NCI-H748 (cell line): ENCODE measurements around the gene HCLS1.
"Not testable (repeated sequence)": the region's sequence is repeated elsewhere in the genome, so short reads cannot be mapped to it uniquely, and the experiment has no call there.

Source experiments
- DNase-seq: peaks from one replicate; lab custom pipeline; 2025; ENCODE audit not compliant: unreplicated experiment; lab: John Stamatoyannopoulos, UW

The HCLS1 gene, protein sequence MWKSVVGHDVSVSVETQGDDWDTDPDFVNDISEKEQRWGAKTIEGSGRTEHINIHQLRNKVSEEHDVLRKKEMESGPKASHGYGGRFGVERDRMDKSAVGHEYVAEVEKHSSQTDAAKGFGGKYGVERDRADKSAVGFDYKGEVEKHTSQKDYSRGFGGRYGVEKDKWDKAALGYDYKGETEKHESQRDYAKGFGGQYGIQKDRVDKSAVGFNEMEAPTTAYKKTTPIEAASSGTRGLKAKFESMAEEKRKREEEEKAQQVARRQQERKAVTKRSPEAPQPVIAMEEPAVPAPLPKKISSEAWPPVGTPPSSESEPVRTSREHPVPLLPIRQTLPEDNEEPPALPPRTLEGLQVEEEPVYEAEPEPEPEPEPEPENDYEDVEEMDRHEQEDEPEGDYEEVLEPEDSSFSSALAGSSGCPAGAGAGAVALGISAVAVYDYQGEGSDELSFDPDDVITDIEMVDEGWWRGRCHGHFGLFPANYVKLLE

DNA sequence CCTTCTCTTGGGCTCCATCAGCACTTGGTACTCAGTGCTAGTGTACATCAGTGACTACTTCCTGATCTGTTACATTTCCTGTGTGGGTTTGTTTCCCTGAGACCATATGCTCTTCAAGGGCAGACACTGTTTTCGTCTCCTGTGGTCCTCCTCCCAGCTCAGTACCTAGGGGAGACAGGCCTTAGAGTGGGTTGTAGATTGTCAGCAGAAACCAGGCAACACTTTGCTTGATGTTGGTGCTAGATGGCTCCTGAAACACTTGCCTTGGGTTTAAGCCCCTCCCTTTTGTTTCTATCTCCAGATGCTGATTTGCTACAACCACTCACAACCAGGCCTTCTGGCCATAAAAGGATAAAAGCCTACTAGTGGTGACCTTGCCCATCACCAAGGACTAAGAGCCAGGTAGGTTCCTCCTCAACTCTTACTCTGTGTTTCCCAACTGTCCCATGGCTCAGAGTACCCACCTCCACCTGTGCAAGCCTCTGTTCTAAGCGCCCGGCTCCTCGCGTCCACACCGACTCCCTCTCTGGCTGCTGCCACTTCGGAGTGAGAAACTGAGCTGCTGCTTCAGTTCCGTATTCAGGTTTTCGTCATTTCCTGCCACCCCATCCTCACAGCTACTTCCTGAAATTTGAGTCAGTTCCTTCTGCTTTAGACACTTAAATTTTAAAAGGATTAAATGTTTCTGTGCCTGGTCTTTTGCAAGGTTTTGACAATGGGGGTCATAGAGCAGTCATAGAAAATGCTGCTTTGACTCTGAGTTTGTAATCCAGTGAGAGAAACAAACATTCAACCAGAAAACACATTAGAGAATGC is at the start of gene HCLS1:
HCLS1 (minus strand) TSS at position 548 of the 816 bp plus-strand sequence. CDS start 2,556 bp downstream, outside the sequence.
- no peak for DNase-seq

DNA sequence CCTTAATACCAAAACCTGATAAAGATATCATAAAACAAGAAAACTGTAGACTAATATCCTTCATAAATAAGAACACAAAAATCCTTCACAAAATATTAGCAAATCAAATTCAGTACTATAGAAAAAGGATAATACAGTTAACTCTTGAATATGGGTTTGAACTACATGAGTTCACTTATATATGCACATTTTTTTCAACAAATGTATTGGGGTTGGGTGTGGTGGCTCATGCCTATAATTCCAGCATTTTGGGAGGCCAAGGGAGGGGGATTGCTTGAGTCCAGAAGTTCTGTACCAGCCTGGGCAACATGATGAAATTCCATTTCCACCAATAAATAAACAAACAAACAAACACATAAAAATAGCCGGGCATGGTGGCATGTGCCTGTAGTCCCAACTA is 49.6 kb upstream of the HCLS1 start:
- DNase-seq = no peak

DNA sequence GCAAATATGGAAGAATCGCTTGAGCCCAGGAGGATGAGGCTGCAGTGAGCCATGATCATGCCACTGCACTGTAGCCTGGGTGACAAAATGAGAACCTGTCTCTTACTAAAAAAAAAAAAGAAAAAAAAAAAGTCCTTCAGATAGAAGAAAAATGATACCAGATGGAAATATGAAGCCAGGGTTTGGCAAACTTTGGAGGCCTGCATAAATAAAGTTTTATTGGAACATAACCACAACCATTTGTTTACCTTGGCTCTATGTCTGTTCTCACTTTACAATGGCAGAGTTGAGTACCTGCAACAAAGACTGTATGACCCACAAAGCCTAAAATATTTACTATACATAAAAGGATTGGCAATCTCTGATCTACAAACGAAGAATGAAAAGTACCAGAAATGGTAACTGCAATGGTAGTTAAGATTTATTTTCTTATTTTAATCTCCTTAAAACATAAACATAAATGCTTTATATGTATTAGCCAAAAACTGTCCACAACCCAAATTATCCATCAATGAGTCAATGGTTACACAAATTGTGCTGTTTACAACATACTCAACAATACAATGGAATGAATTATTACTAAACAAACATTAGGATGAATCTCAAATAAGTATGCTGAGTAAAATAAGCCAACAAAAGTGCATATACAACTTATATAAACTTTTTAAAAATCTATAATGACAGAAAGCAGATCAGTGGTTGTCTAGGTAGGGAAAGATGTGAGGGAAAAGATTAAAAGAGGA is 47.0 kb upstream of the HCLS1 start:
- DNase-seq = no peak

DNA sequence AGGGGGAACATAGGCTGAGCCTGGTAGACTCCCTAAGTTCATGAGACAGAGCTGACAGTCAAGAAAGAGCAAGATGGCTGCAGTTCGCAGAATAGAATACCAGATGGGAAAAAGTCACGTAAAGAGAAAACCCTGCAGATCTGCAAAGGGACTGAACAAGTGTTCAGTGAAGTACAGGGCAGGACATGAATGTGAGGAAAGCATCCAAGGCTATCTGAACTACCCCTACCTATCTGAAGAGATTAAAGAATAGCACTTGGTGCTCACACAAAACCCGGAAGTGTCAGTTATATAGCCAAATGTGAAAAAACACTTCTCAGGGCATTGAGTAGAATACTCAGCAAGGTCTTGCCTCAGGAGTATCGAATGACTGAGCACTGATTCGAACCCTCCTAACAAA is 44.8 kb upstream of the HCLS1 start:
- DNase-seq = no peak

DNA sequence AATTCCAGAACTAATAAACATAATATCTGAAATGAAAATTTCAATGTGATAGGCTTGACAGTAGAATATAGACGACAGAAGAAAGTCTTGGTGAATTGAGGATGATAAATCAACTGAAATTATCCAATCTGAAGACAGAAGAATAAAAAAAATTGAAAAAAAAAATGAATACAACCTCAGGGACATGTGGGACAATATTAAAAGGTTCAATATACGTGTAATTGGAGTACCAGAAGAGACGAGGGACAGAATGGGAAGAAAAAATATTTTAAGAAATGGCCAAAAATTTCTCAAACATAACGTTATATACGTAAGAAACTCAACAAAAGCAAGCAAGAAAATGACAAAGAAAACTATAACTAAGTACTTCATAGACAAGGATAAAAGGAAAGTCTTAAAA is 43.3 kb upstream of the HCLS1 start:
- no peak for DNase-seq

DNA sequence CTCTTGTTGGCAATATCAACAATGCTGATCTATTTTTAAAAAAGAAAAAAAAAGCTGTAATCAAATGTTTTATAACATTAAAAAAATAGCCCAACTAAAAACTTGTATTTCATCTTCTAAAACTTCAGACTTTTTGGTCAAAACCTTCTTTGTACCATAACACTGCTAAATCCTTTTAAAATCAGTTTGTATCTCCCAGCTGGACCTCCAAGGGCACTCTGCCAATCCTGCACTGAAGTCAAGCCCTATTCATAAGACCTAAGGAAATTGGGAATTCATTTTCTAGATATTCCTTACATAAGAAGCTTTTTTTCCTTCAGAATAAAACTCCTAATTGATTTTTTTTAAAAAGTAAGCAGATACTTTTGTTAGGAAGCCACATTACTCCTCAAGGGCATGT is 38.2 kb upstream of the HCLS1 start:
- DNase-seq = no peak

DNA sequence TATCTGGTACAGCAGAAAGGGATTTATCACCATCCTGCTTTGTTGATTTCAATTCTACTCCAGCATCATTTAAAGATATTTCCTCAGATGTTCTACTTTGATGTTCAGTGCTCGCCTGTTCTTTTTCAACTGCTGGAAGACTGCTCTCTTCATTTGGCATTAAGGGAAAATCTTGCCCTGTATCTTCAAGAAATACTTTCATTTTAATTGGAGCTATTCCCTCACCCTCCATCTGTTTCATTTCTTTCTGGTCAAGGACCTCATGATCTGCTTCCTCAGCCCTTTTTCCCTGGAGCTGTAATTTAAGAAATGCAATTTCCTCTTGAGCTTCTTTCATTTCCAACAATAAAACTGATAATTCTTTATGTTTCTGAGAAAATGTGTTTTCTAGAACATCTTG is 37.8 kb upstream of the HCLS1 start:
- no peak for DNase-seq

DNA sequence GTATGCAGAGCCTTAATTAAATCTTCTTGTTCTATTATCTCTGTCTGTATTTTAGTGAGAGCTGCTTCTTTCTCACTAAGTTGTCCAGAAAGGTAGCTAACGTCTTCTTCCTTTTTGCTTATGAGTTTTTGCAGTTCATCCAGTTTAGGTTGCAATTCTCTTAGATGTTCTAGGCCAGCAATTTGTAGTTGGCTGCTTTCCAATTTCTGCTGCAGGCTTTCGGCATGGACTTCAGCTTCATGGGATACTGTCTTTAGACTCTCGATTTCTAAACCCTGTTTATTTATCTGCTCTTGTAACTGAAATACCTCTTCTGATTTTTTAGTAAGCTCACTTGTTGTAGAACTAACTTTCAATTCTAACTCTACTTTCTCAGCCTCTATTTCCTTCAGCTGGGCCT is 35.5 kb upstream of the HCLS1 start:
- no peak for DNase-seq

DNA sequence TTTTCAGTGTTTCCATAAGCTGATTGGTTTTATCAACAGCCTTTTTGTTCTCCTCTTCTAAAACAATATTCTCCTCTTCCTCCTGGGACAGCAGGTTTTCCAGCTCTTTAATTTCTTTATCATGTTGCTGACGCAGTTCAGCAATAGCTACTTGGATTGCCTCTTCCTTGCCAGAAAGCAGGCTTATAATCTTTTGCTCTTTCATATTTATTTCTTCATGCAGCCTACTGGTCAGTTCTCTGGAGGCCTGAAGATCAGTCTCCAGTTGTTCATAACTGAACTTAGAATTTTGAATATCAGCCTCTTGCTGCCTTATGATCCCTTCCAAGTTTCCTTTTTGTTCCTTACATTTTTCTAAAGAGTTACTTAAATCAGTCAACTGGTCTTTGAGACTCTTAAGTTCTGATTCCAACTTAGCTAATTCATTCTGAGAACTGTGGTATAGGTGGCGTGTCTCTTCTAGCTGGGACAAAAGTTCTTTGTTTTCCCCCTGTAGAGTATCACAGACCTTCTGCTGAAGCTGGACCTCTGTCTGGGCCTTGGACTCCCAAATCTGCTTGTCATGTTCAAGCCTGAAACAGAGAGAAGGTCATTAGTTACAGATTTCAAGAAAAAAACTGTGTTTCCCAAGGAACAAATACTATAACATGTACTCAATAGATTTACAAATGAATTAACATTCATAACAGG is 31.5 kb upstream of the HCLS1 start:
- no peak for DNase-seq

DNA sequence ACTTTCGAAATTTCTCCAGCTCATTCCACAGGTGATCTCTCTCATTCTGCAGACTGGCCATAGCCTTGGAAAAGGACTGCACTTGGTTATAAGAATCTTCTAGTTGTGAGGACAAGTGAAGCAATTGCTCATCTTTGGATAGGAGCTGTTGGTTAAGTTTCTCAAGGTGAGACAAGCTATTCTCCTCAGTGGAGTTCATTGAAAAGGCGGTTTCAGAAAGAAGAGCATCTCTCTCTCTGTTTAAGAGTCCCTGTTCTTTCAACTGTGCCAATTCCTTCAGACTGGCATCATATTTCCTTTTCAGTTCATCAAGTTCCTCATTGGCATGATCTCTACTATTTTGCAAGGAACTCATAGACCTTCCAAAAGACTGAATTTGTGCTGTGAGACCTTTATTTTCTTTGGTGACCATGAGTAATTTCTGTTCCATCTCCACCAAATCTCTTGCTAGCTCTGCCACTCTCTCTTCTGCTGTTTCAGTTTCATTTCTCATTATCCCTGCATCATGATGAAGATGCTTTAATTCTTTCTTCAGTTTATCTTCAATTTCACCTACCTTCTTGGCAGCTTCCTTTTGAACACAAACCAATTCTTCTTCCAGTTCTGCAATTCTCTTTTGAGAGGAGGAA is 30.2 kb upstream of the HCLS1 start:
- DNase-seq = no peak

DNA sequence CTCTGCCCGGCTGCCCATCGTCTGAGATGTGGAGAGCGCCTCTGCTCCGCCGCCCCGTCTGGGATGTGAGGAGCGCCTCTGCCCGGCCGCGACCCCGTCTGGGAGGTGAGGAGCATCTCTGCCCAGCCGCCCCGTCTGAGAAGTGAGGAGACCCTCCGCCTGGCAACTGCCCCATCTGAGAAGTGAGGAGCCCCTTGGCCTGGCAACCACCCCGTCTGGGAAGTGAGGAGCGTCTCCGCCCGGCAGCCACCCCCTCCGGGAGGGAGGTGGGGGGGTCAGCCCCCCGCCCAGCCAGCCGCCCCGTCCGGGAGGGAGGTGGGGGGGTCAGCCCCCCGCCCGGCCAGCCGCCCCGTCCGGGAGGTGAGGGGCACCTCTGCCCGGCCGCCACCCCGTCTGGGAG is 28.0 kb upstream of the HCLS1 start:
- DNase-seq = not testable (repeated sequence)

DNA sequence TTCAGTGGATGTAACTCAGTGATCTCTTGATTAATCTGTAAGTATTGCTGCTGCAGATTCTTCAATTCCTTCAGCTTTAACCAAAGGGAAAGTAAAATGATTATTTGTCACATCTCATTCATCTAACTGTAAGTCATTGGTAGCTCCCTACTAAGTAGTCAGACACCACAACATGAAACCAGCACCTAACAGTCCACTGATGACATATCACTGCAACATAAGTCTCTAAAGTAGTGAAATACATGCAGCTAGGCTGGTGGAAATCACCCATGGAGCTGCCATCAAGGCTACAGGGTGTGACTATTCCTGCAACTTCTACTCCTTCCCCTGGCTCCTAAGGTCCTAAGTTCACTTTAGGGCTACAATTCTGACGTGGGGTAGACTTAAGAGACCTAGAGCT is 21.1 kb upstream of the HCLS1 start:
- DNase-seq = no peak

DNA sequence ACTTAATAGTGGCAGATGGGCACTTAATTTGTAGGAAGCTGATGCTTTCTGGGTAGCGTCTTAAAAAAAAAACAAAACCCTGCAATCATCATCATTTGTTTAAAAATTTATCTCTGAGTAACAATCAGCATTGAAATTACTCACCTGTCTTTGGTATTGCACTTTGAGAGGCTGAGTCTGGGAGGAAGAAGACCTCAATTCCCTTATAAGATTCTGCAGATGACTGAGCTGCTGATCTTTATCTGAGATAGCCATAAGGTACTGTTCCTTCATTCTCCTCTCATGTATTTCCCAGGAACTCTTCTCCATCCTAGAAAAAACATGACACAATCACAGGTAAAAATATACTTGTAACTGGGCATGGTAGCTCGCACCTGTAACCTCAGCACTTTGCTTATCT is 16.4 kb upstream of the HCLS1 start:
- DNase-seq = no peak

DNA sequence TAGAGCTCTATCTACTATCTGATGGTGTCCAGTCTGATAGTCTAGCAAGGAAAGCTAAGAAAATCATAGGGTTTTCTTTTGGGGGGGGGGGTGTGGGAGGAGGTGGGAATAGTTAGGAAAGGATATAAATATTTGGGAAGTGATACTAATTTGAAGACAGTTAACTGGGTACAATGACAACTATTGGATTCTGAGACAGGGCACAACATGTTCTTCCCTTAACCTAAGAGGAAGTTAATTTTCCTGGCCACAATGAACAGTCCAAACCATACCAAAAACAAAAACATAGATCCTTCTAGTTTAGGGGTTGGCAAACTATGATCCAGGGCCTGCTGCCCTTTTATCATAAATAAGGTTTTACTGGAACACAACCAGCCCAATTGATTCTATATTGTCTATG is 10.0 kb upstream of the HCLS1 start:
- no peak for DNase-seq

DNA sequence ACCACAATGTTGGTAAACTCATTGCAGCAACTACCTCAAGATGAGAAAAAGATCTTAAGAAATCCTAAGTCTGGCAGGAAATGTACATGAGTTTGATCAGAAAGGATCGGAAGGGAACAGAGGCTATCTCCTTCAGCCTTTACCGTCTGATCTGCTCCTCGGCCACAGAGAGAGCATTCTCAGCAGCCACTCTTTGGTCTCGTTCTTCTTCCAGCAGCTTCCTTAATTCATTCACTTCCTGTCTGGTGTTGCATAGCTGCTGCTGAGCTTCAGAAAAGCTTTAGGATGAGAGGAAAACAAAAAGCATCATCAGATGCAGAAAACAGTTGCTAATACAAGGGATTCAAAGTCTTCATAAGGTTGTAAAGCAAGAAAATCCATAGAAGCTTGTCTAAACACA is 6.6 kb upstream of the HCLS1 start:
- DNase-seq = no peak

DNA sequence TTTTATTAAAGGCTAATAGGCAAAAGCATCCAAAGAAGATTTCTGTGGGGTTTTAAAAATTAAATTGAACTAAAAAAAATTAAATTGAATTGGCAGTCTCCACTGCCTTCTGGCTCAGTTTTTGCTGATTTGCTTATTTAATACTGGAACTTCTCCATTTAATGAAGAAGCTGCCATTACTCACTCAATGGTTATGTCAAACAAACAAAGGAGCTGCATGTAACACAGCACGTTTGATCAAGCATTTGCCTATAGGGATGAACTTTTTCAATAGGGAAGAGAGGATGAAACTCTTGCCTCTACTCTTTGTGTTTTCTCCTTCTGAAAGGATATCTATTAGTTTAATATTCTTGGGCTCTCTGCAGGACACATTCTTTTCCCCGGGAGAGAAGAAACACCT is 4.8 kb upstream of the HCLS1 start:
- no peak for DNase-seq

DNA sequence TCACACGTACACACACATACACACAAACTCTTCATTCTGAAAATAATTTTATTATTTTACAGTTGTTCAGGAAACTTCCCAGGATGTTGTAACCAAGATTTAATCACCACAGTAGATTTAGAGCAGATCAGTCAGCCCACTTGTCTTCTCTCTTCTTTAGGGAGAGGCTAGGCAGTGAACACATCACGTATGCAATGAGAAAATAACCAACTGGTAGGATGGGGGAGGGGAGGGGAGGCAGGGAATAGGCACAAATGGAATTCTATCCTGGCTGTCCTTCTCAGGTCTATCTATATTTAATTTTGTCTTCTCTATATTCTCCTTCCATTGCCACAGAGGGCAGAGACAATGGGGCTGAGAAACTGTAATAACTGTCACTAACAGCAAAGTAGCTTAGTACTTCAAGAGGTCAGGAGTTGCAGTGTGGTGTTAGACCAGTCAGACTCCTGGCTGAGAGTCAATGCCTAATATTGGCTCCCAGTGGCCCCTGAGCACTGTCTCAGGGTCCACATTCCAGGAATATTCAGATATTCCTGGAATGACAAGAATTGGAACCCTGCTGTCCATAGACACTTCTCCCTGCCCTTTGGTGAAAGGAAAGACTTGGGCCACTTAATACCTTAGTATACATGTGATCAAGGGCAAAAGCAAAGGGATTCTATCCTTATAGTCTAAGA is 2.6 kb upstream of the HCLS1 start:
- no peak for DNase-seq

DNA sequence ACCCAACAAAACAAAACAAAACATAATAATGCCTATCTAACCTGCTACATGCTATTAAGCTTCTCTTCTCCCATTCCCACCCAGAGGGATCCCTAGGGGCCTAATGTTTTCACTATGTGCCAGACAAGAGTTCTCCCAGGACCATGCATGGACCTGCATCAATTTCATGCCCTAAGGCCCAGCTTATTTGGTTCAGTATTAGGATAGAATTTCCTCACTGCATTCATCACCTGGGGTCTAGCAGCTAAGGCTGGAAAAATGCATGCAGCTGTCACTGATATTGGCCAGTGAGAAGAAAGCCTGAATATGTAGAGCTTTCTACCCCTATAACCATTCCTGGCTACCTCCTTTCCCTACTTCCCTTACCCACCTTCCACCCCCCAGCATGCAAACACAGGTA is 2.0 kb upstream of the HCLS1 start:
- DNase-seq = no peak

DNA sequence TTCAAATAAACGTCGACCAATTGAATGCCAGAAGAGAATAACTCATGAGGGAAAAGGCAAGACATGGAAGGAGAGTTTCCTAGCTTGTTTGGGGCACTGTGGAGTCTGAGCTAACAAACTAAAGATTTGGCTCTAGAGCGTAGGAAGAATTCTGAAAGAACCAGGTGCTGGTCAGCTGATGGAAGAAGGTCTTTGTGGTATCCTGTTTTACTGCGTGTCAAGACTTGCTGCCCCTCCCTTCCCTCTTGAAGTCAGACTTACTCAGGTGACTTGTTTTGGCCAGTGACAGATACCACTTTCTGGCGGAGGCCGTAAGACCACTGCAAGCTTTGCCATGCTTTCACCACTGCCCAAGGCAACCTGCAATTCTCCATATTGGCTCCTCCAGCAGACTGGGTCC is 673 bp upstream of the HCLS1 start:
- no peak for DNase-seq

DNA sequence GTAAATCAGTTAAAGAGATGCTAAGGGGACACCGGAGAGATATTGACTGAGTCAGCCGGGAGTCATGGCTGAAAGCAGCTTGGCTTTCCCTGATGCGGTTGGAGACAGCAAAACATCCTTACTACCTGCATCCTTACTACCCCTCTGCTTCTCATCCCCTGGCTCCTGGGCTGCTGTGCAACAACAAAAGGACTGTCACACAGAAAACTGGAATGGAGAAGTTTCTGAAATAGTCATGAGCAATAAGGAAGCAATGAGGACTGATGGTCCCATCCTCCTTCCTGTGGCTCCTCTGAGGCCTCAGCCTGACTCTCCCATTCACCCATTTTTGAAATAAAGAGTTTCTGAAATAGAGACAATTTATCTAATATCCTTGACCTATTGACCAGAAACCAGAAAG is 1.1 kb downstream of the HCLS1 start:
- DNase-seq = no peak
